NCI-H2107 treated with DMSO at 0.1 percent for 48 hours (cell line): ENCODE results near the gene ZNF469.

Source experiments
- DNase-seq: peaks from one replicate; lab custom pipeline; 2025; ENCODE audit not compliant: unreplicated experiment; lab: John Stamatoyannopoulos, UW

The ZNF469 gene

GRCh38 chr16:88375236-88375975 lies 7.4 kb upstream of the ZNF469 start:
- no peak for DNase-seq

GRCh38 chr16:88375996-88376834 lies 6.5 kb upstream of the ZNF469 start:
- no peak for DNase-seq

DNA sequence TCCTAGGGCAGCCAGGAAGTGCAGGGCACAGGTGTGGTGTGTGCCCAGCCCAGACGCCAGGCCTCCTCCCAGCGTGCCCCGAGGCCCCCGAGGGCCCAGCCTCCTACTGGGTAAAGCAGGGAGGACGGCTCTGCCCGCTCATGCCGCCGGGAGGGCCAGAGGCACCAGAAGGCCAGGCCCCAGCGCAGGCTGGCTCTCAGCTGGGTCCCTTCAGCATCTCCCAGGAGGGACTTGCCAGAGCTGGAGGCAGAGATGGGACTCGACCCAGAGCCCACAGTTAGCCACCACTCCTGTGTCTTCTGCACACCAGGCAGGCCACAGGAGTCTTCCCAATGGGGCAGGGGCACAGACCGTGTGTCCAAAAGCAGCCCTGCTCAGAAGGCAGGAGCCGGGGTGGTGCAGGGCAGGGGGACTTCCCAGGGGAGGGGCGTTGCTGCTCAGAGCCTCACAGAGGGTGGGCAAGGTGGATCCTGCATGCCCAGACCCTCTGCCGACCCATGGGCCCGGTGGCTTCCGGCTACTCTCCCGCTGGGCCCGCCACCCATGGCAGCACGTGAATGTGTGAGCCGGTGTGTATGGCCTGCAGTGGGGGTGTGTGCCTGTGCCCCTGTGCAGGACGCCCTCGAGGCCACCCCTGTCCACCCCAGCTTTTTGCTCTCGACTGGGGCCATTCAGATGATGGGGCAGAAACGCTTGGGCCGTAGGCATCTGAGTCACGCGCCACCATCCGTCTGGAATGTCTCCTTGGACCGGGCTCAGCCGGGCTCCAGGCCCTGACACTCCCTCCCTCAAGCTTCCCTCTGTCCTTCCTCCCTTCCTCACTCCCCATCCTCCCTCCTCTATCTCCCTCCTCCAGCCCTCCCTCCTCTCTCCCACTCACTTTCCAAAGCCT lies 5.7 kb upstream of the ZNF469 start:
- no peak for DNase-seq

DNA sequence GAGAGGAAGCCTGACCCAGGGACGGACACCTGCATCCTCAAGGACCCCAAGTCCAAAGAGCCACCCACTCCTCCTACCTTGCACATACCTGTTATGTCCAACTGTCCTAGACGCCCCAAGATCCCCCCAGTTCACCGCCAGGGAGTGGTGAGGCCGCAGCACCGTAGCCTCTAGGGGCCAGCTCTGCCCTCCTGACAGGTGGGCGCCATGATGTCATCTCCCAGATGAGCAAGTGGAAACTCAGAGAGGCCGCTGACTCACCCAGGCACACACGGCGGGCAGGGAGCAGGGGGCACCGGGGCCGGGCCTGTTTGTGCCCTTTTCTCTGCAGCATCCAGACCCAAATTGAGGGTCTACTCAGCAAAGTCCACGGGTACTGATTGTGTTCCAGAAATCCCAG lies 4.8 kb upstream of the ZNF469 start:
- DNase-seq = no peak

DNA sequence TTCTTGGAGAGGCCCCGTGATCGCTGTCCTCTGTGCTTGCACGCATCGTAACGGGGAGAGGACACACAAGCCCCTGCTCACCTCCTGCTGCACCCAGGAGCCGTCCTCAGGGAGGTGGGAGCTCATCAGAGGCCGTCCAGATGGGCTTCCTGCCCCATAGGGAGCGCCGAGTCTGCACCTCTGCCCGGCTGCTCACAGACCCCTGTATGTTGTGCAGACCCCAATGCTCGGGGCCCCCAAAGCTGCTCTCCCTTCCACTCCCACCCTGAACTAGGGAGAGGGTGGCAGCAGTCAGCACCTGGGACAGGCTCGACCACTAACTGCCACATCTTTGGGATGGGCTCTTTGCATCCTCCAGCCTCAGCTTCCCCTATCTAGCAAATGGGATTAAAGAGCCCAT lies 4.4 kb upstream of the ZNF469 start:
- DNase-seq = no peak

DNA sequence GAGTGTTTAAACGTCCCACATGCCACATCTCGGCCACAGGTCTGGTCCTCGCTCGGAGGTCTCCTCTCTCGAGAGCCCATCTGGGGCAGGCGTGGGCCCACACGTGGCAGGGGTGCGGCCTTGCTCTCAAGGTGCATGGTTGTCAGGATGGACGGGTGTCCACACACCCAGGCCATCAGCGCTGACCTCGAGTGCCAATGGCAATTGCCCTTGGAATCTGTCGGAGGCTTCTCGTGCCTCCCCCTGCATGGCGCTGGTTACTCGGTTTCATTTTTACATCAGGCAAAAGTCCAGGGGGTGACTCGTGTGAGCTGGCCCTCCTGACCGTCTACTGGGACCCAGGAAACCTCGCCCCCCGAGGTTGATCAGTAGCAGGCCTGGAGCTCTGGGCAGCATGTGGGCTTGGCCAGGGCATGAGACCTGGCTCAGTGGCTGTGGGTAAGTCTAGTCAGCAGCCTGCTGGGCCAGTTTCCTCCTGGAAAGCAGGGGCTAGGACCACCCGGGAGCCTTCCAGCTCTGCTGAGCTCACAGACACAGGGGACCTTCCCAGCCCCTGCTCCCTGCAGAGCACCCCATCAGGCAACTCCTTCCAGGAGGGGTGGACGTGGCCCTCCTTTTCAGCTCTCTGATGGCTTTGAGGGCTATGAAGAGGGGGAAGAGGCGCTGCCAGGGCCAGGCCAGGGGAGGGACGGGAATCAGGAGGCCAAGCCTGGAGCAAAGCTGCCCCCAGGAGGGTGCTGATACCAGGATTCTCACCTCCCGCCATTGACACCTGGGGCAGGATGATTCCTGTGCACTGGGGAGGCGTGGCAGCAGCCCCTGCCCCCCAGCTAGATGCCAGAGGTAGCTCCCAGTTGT lies 3.7 kb upstream of the ZNF469 start:
- no peak for DNase-seq

DNA sequence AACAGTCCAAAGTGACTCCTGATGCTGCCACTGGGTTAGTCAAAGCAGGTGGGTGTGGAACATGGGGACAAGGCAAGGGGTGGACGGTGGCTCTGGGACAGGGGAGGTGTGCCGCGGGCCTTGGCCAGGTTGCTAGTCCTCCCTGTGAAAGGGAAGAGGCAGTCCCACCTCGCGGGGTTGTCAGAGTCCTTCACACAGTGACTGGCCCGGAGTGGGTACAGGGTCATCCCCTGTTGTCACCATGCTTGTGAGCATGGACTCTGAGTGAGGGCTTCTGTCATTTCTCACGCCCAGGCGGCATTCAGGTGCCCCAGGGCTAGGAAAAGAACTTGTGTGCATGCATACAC lies 3.1 kb upstream of the ZNF469 start:
- no peak for DNase-seq

DNA sequence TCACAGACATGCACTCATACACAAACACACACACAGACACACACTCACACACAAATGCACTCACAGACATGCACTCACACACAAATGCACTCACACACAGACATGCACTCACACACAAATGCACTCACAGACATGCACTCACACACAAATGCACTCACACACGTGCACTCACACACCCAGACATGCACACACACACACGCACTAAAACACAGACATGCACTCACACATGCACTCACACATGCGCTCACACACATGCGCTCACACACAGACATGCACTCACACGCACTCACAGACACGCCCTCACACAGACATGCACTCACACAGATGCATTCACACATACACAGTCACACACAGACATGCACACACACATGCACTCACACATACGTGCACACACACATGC lies 2.7 kb upstream of the ZNF469 start:
- no peak for DNase-seq

DNA sequence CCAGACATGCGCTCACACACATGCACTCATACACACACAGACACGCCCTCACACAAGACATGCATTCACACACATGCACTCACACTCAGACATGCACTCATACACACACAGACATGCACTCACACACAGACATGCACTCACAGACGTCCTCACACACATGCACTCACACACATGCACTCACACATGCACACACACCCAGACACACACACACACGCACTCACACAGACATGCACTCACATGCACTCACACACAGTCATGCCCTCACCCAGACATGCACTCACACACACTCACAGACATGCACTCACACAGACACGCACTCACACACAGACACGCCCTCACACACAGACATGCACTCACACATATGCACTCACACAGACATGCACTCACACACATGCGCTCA lies 2.1 kb upstream of the ZNF469 start:
- DNase-seq = no peak

DNA sequence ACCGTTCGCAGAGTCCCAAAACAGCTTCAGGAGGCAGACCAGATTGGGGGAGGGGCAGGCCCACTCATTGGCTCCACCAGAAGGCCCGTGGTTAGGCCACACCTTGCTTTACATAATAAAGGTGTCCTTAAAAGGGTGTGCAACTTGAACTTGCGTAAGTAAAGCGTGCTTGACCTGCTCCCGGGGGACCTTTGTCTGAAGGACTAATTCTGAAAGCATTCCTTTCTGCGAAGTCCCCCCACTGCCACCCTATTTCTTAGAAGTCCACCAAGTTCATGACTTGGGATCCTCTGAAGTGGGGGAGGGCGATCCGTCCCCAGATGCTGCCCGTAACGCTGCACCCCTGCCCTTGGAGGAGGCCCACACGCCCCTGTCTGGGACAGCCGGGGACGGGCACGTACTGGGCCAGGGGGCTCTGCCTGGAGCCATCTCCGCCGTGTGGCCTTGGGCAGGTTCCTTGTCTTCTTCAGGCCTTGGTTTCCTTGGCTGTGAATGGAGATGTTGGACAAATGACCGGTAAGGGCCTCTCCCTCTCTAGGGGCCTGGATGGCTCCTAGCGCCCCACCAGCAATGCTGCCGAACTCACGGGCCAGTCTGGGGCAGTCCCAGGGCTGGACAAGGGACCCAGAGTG lies 823 bp upstream of the ZNF469 start:
- DNase-seq = no peak

DNA sequence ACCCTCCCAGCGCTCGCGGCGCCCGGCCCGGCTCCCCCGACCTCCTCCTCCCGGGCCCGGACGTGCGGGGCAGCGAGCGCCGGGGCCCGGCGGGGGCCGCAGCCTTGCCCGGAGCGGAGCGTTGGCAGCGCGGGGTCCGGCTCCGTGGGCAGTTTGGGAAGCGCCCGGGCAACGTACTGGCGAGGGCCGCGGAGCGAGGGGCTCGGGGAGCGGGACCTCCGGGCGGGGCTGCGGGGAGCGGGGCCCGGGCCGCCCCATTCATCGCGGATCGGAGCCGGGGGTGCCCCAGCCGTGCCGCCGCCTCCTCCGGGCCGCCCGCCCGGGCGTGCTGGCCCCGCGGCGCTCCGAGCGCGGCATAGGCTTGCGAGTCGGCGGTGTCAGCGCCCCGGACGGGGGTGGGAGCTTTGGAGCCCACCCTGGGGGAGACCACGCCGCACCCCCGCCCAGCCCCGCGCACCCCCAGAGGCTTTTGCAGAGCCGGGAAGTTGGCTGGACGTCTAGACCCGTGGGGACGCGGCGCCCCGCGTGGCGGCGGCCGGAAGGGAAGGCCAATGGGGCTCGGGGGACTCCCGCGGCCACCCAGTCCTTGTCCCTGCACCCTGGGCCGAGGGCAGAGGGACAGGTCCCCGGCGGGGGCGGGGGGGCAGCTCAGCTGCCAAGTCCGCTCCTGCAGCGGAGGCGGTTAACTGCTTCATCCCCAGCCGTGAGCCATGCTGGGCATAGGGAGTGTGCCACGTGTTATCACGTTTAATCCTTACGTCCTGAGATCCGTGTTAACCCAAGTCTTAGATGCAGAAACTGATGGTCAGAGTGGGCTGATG lies 852 bp downstream of the ZNF469 start:
- no peak for DNase-seq

DNA sequence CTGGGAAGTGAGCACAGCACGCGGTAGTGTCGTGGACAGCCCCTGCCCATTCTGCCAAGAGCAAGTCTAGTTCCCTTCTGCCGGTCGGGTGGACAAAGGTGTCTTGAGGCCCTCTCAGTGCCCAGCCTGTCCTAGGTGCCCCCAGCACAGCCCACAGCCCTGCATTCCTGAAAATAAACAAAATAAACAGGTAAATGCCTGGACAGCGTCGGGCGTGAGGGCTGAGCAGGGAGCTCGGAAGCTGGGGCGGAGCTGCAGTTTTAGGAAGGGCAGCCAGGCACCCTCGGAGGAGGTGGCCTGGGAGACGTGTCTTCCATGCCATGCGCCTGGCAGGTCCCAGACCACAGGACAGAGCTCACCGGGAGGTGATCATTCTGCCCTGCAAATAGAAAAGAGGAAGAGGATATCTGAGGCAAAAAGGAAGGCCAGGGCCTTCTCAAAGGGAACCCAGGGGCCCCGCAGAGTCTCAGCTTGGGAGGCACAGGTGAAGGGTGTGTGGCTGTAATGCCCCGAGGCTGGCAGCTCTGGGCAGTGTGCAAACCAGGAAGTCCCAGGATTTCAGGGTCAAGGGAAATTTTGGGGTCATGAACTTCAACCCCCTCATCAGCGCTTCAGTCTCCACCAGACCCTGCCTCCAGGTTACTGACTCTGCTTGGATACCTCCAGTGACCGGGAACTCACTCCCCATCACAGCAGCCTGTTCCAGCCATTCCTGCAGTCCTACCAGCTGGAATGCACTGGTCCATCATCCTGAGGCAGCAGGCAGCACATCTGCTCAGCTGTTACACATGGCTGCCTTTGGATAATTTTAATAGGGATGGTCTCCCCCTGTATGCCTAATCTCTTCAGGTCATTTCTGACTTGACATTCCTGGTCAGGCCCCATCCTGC lies 1.7 kb downstream of the ZNF469 start:
- no peak for DNase-seq

DNA sequence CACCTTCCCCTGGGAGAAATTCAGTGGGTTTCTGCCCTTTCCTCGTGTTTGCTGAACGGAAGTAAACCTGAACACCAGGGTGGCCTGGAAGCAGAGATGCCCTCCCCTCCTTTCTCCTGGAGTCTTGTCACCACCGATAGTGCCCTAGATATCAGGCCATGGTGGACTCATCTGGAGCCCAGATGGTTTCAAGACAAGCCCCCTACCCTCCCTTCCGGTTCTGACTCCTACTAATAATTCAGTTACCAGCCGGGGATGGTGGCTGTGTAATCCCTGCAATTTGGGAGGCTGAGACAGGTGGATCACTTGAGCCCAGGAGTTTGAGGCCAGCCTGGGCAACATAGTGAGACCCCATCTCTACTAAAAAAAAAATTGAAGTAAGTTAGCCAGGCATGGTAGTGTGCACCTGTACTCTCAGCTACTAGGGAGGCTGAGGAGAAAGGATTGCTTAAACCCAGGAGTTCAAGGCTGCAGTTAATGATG lies 2.4 kb downstream of the ZNF469 start:
- DNase-seq = no peak

DNA sequence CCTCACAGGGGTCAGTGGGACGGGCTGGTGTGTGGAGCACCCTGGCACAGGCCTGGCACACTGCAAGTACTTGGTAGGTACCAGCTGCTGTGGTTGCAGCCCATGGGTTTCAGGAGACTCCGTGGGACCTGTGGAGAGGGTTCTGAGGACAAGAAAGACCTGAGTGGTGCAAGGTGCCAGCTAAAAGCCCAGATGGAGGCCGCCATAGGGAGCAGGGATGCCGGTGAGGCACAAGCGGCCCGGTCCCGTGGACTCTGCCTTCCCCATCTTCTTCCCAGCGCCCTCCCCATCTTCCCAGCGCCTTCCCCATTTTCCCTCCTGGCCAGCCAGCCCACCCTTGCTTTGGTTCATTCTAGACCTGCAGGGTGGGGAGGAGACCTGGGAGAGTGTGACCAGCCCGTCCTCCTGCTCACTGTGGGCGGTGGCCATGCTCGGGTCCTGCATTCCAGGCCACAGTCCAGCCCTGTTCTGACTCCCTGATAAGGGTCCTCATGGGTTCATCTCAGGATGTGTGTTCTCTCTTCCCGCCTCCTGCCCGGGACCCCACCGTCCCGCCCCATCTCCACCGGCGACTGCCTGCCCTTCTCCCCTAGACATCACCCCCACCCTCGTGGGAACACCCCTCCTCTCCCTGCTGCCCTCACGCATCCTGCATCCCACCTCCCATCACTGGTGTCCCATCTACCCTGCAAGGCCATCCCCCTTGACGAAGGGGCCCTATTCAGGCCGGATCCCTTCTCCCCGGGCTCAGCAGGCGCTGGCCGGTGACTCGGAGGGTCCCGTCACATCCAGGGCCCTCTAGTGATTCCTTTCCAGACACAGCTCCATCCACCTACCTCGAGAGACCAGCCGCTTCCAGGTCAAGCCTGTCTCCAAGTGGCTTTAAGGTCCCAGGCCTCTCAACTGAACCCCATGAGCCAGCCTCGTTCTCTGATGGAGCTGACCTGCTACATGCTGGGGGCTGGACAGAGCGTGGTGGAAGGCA lies 3.4 kb downstream of the ZNF469 start:
- no peak for DNase-seq

- DNase-seq = no peak
Observed at GRCh38 chr16:88387180-88387765, 4.5 kb downstream of the ZNF469 start.

DNA sequence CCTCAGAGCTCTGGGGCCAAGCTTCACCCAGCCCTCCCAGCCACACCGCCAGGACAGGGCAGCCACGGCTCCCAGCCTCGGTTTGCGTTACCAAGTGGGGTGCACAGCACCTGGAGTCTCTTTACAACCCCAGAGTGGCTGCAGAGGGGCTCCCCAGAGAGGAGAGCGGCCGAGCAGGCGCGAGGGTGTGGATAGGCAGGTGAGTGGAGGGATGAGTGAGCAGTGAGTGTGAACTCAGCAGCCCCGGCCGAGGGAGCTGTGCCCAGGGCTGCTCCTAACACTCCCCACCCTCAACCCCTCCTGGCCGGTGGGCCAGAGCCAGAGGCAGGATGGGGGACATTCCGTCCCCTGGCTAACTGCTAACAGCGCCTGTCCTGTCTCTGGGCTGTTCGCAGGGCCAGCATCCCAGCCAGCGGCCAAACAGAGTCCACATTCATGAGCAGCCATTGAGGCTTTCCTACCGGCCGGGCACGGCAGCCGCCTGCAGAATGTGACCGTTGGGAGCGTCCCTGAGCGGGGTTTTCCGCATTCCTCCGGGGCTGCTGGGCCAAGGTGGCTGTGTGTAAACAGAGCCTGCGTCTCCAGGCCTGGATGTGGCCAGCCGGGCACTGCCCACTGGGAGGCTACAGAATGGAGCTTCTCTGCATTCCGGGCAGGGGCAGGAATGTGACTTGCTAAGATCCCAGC lies 5.3 kb downstream of the ZNF469 start:
- no peak for DNase-seq
